HepG2 (cell line): ENCODE measurements around the gene NEK6. TPM values are rescaled to one million over a fixed set of nuclear protein-coding genes. Genes with fewer than 3 reads are reported as not detected.

ENCODE experiments used
- ATAC-seq: fragments of 200-7000 bp; cut with Tn5 transposase; 3 replicates; pipeline ENCODE4 v1.9.1; 2020; ENCODE audit warnings: mild to moderate bottlenecking, moderate library complexity
- BruUV-seq: library from RNA; stranded (reverse); fragments of 400-500 nt; replicated peaks from 2 replicates; lab custom pipeline; 2021; lab: Mats Ljungman, UMichigan
- CTCF ChIA-PET: fragments of 300-600 bp; formaldehyde crosslinking; extraction: SDS; loops from one replicate; lab custom pipeline; 2021; ENCODE audit warnings: low total read pairs, inconsistent platforms, low intra/inter-chr PET ratio; lab: Yijun Ruan, JAX
- POLR2A ChIA-PET: fragments of 350-600 bp; sonication (Branson Sonifier 250); formaldehyde crosslinking; loops from one replicate; lab custom pipeline; 2020; ENCODE audit warnings: antibody characterized with exemption, inconsistent platforms; lab: Yijun Ruan, JAX
- DNase-seq: peaks from one replicate; pipeline ENCODE4 v3.0.0-alpha.2; 2015; ENCODE audit warnings: low spot score
- FAIRE-seq: peaks from 3 replicates; lab custom pipeline; 2011; peaks lifted over from hg19 to GRCh38; lab: Jason Lieb, UNC
- H2AFZ ChIP-seq: one replicate; pipeline ENCODE4 v1.6.1; 2011; ENCODE audit warnings: low read length, inconsistent platforms
- H3K27ac ChIP-seq: fragments of 300-600 bp; 3 replicates; pipeline ENCODE4 v1.8.0; 2011; ENCODE audit warnings: mixed run types, mild to moderate bottlenecking, mixed read lengths, low read length, inconsistent platforms; ENCODE audit not compliant: insufficient read depth; ENCODE audit errors: extremely low read length
- H3K27me3 ChIP-seq, 2 experiments: fragments of 200-600 bp in 1 of 2; 2 replicates in 1 of 2; 3 replicates in 1 of 2; pipeline versions ENCODE4 v1.6.0 to v1.8.0; 2011; ENCODE audit warnings: low read length in 2 of 2, mild to moderate bottlenecking in 2 of 2, moderate library complexity in 2 of 2, inconsistent platforms in 1 of 2; ENCODE audit not compliant: insufficient read depth in 2 of 2, control insufficient read depth in 1 of 2
- H3K36me3 ChIP-seq, 2 experiments: fragments of 200-600 bp in 1 of 2; replicated peaks in 1 of 2; 2 replicates in 1 of 2; 3 replicates in 1 of 2; pipeline versions ENCODE4 v1.5.1 to v1.8.0; 2011; ENCODE audit warnings: low read length in 2 of 2, inconsistent platforms in 1 of 2; ENCODE audit not compliant: insufficient read depth in 2 of 2, control insufficient read depth in 1 of 2
- H3K4me1 ChIP-seq: 2 replicates; pipeline ENCODE4 v1.5.1; 2012; ENCODE audit warnings: low read length, inconsistent platforms; ENCODE audit not compliant: insufficient read depth
- H3K4me2 ChIP-seq: 2 replicates; pipeline ENCODE4 v1.6.0; 2011; ENCODE audit warnings: low read depth, low read length, inconsistent platforms
- H3K4me3 ChIP-seq, 3 experiments: fragments of 200-600 bp in 1 of 3; sonication (generic), shearing (Covaris generic) in 1 of 3; replicated peaks in 1 of 3; 2 replicates each; pipeline ENCODE4 v1.5.1; 2011 to 2016; ENCODE audit warnings: low read length in 3 of 3, inconsistent platforms in 2 of 3, low read depth in 2 of 3, mild to moderate bottlenecking in 2 of 3, control low read depth in 1 of 3, mixed read lengths in 1 of 3; ENCODE audit not compliant: insufficient read depth in 1 of 3
- H3K79me2 ChIP-seq: one replicate; pipeline ENCODE4 v1.6.1; 2011; ENCODE audit warnings: low read length, inconsistent platforms; ENCODE audit not compliant: insufficient read depth
- H3K9ac ChIP-seq: 2 replicates; pipeline ENCODE4 v1.6.0; 2011; ENCODE audit warnings: mild to moderate bottlenecking, low read depth, low read length, inconsistent platforms; ENCODE audit not compliant: insufficient read depth
- H3K9me3 ChIP-seq: 2 replicates; pipeline ENCODE4 v1.5.1; 2012; ENCODE audit warnings: mild to moderate bottlenecking, low read length
- H4K20me1 ChIP-seq: 2 replicates; pipeline ENCODE4 v1.6.0; 2011; ENCODE audit warnings: inconsistent platforms, mild to moderate bottlenecking, low read length, moderate library complexity; ENCODE audit not compliant: insufficient read depth
- EED ChIP-seq: sonication (generic); formaldehyde crosslinking; IDR thresholded peaks from 2 replicates; pipeline ENCODE4 v1.5.0; 2020; ENCODE audit warnings: mild to moderate bottlenecking, missing genetic modification reagents
- HNRNPH1 ChIP-seq: fragments of 200-400 bp; formaldehyde crosslinking; optimal IDR thresholded peaks from 2 replicates; pipeline ENCODE3; 2017; ENCODE audit warnings: mild to moderate bottlenecking, low read depth, low read length
- HOXA9 ChIP-seq: sonication (generic); formaldehyde crosslinking; IDR thresholded peaks from 2 replicates; pipeline ENCODE4 v1.8.1; 2022; ENCODE audit warnings: missing genetic modification reagents, mild to moderate bottlenecking, moderate library complexity, borderline replicate concordance
- KDM6A ChIP-seq: IDR thresholded peaks from 2 replicates; pipeline ENCODE4 v1.6.1; 2016; ENCODE audit warnings: low read depth
- TEAD2 ChIP-seq: sonication (generic); formaldehyde crosslinking; IDR thresholded peaks from 2 replicates; pipeline ENCODE4 v1.9.0; 2021; ENCODE audit warnings: missing genetic modification reagents
- TEAD3 ChIP-seq: optimal IDR thresholded peaks from 2 replicates; pipeline ENCODE3; 2016; ENCODE audit warnings: borderline replicate concordance
- ZKSCAN1 ChIP-seq: fragments of 150-350 bp; IDR thresholded peaks from 2 replicates; pipeline ENCODE4 v1.6.1; 2014; ENCODE audit warnings: low read length
- ZNF160 ChIP-seq: sonication (generic); formaldehyde crosslinking; IDR thresholded peaks from 2 replicates; pipeline ENCODE4 v1.8.0; 2022; ENCODE audit warnings: mild to moderate bottlenecking, inconsistent platforms, missing genetic modification reagents
- ZNF335 ChIP-seq: sonication (generic); formaldehyde crosslinking; IDR thresholded peaks from 2 replicates; pipeline ENCODE4 v1.4.0; 2020; ENCODE audit warnings: missing genetic modification reagents
- ZNF530 ChIP-seq: sonication (generic); formaldehyde crosslinking; IDR thresholded peaks from 2 replicates; pipeline ENCODE4 v1.5.0; 2020; ENCODE audit warnings: low read depth, mild to moderate bottlenecking, missing genetic modification reagents
- WGBS: methylation state at CpG from one replicate; pipeline ENCODE4 v1.1.6; 2017; ENCODE audit warnings: low lambda C conversion rate; 5-methylcytosine and 5-hydroxymethylcytosine counted together
- in situ Hi-C: cut with HindIII; loops from 2 replicates; pipeline ENCODE4 v1.10.0; 2017; ENCODE audit warnings: low pct_unique_long_range_greater_than_20kb; ENCODE audit not compliant: extremely low pct_ligation_motif_present
- intact Hi-C: fragments of 100-400 bp; cut with micrococcal nuclease; formaldehyde crosslinking; loops from one replicate; pipeline ENCODE4 v1.10.0; 2022; ENCODE audit not compliant: unreplicated experiment
- polyA plus RNA-seq, 8 experiments: library from polyadenylated mRNA; depleted of rRNA in 3 of 8; stranded (reverse) in 7 of 8; unstranded in 1 of 8; fragments of >200 nt; fragmentation: Illumina TruSeq in 4 of 8; extraction: Trizol in 4 of 8; gene quantifications; 2 replicates each; pipeline versions ENCODE4 v1.2.1 to v1.2.3, GENCODE V29; 2011 to 2016; ENCODE audit warnings: low read depth in 4 of 8, missing spikeins in 1 of 8, mixed read lengths in 1 of 8; ENCODE audit not compliant: insufficient read depth in 1 of 8
- total RNA-seq, 5 experiments: library from RNA; depleted of rRNA; stranded (reverse); fragments of >200 nt; fragmentation: Illumina TruSeq; extraction: Trizol; gene quantifications; 2 replicates each; pipeline ENCODE4 v1.2.3, GENCODE V29; 2016; ENCODE audit warnings: low read depth in 1 of 5
- TF ChIP-seq, protein P1 (sequence below): sonication (generic); formaldehyde crosslinking; IDR thresholded peaks from 2 replicates; pipeline ENCODE4 v1.4.0; 2020; ENCODE audit warnings: missing genetic modification reagents, borderline replicate concordance
- TF ChIP-seq, protein P2 (sequence below): sonication (generic); formaldehyde crosslinking; IDR thresholded peaks from 2 replicates; pipeline ENCODE4 v1.4.0; 2020; ENCODE audit warnings: missing genetic modification reagents
- TF ChIP-seq, protein P3 (sequence below): sonication (generic); formaldehyde crosslinking; IDR thresholded peaks from 2 replicates; pipeline ENCODE4 v1.8.0; 2022; ENCODE audit warnings: mild to moderate bottlenecking, missing genetic modification reagents, moderate library complexity

Gene NEK6
- total and polyA plus RNA-seq, 2 of the 13 experiments (the other 11 are each of a cell fraction or from before 2014, with no cell fraction given), result 30.4 to 119 TPM

DNA sequence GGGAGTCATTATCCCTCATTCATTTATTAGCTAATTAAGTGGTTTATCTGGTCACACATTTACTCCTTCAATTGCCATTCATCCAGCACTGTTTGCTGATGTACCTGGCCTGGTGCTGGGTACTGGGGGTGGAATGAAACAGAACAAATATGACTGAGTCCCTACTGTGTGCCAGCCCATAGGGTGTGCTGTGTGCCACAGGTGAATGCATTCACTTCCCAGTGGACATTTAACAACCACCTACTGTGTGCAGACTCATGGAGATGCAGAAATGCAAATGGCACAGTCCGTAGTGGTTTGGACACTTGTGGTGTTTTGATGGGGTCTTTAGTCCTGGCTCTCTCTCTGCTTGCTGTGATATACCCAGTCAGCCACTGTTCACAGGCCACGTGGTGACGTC, 10.5 kb downstream of the NEK6 start:
- FAIRE-seq (no peak), ATAC-seq (no peak), DNase-seq (no peak)
- Histone ChIP-seq H4K20me1 (peaks cover 91% of the 10 kb centered on the region), H3K4me2 (no peak overlapping the region), H3K4me3 (no peak overlapping the region), H3K27ac (no peak overlapping the region), H3K36me3 (peaks cover 11 to 68% of the 10 kb centered on the region in 2 experiments), H3K79me2 (peaks cover 98% of the 10 kb centered on the region), H3K27me3 (no peaks in the 10 kb centered on the region), H2AFZ (no peak overlapping the region), H3K4me1 (peaks cover 88% of the 10 kb centered on the region), H3K9ac (no peak overlapping the region), H3K9me3 (no peaks in the 10 kb centered on the region)
- no peak for TF ChIP-seq ZNF530 (CRISPR knock-in tag)
- peak; percentile 86 for TF ChIP-seq ZKSCAN1
- CTCF ChIA-PET, result no interaction called here
- WGBS, result 100% methylated on average over 3 of the region's 3 CpGs
- POLR2A ChIA-PET, result no interaction called here
- intact Hi-C loops, result no loop called here
- no TSS peak for BruUV-seq
- in situ Hi-C loops, result no loop called here

DNA sequence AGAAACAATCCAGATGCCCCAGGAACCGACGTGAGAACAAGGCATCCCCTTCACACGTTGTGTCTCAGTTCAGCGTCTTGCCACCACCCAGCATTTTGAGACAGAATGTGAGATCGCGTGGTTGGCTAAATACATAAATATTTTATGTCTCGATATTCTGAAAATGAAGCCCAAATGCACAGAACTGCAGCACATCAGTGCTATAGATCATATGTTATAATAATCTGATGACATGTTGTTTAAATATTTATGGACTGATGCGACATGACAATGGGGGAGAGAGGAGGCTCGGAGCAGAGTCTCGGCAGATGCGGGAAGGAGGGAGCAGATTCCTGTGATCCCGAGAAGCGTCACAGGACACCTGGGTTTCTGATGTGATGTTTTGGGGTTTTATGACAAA, 10.9 kb downstream of the NEK6 start:
- no TSS peak for BruUV-seq
- WGBS, result 94% methylated on average over 13 of the region's 13 CpGs
- CTCF ChIA-PET, result no interaction called here
- TF ChIP-seq, protein P1, sequence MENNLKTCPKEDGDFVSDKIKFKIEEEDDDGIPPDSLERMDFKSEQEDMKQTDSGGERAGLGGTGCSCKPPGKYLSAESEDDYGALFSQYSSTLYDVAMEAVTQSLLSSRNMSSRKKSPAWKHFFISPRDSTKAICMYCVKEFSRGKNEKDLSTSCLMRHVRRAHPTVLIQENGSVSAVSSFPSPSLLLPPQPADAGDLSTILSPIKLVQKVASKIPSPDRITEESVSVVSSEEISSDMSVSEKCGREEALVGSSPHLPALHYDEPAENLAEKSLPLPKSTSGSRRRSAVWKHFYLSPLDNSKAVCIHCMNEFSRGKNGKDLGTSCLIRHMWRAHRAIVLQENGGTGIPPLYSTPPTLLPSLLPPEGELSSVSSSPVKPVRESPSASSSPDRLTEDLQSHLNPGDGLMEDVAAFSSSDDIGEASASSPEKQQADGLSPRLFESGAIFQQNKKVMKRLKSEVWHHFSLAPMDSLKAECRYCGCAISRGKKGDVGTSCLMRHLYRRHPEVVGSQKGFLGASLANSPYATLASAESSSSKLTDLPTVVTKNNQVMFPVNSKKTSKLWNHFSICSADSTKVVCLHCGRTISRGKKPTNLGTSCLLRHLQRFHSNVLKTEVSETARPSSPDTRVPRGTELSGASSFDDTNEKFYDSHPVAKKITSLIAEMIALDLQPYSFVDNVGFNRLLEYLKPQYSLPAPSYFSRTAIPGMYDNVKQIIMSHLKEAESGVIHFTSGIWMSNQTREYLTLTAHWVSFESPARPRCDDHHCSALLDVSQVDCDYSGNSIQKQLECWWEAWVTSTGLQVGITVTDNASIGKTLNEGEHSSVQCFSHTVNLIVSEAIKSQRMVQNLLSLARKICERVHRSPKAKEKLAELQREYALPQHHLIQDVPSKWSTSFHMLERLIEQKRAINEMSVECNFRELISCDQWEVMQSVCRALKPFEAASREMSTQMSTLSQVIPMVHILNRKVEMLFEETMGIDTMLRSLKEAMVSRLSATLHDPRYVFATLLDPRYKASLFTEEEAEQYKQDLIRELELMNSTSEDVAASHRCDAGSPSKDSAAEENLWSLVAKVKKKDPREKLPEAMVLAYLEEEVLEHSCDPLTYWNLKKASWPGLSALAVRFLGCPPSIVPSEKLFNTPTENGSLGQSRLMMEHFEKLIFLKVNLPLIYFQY (CRISPR knock-in tag), result no peak
- no peak for TF ChIP-seq TEAD3 (CRISPR knock-in tag)
- TF ChIP-seq KDM6A (CRISPR knock-in tag), result no peak
- no peak for TF ChIP-seq HNRNPH1
- TF ChIP-seq ZNF160 (CRISPR knock-in tag), result no peak
- TF ChIP-seq, protein P2, sequence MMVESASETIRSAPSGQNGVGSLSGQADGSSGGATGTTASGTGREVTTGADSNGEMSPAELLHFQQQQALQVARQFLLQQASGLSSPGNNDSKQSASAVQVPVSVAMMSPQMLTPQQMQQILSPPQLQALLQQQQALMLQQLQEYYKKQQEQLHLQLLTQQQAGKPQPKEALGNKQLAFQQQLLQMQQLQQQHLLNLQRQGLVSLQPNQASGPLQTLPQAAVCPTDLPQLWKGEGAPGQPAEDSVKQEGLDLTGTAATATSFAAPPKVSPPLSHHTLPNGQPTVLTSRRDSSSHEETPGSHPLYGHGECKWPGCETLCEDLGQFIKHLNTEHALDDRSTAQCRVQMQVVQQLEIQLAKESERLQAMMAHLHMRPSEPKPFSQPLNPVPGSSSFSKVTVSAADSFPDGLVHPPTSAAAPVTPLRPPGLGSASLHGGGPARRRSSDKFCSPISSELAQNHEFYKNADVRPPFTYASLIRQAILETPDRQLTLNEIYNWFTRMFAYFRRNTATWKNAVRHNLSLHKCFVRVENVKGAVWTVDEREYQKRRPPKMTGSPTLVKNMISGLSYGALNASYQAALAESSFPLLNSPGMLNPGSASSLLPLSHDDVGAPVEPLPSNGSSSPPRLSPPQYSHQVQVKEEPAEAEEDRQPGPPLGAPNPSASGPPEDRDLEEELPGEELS, result no peak
- TF ChIP-seq ZNF335 (CRISPR knock-in tag), result no peak
- TF ChIP-seq TEAD2 (CRISPR knock-in tag), result no peak
- TF ChIP-seq, protein P3, sequence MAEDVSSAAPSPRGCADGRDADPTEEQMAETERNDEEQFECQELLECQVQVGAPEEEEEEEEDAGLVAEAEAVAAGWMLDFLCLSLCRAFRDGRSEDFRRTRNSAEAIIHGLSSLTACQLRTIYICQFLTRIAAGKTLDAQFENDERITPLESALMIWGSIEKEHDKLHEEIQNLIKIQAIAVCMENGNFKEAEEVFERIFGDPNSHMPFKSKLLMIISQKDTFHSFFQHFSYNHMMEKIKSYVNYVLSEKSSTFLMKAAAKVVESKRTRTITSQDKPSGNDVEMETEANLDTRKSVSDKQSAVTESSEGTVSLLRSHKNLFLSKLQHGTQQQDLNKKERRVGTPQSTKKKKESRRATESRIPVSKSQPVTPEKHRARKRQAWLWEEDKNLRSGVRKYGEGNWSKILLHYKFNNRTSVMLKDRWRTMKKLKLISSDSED (CRISPR knock-in tag), result no peak
- no peak for TF ChIP-seq EED (CRISPR knock-in tag)
- TF ChIP-seq HOXA9 (CRISPR knock-in tag), result no peak

More for the DNA sequence above, 10.9 kb downstream of the NEK6 start:
- POLR2A ChIA-PET, result no interaction called here
- Histone ChIP-seq H3K4me3 (no peak overlapping the region), H3K36me3 (peaks cover 11 to 69% of the 10 kb centered on the region in 2 experiments), H3K4me2 (no peak overlapping the region), H2AFZ (no peak overlapping the region), H3K79me2 (peaks cover 98% of the 10 kb centered on the region), H3K9me3 (no peaks in the 10 kb centered on the region), H3K27ac (no peak overlapping the region), H4K20me1 (peaks cover 91% of the 10 kb centered on the region), H3K9ac (no peak overlapping the region), H3K4me1 (peaks cover 84% of the 10 kb centered on the region), H3K27me3 (no peaks in the 10 kb centered on the region)
- no peak for DNase-seq
- intact Hi-C loops (no loop called here), in situ Hi-C loops (no loop called here)
- no peak for ATAC-seq
- FAIRE-seq, result no peak
